Muscle of leg (tissue), 11 donors: ENCODE results near the gene NECTIN4. TPM values are rescaled to one million over a fixed set of nuclear protein-coding genes. Genes with fewer than 3 reads are reported as not detected.

Experiments
- DNase-seq: peaks from one replicate; pipeline ENCODE4 v3.0.0; 2013
- H3K27ac ChIP-seq: one replicate; pipeline ENCODE4 v1.5.1; 2013; ENCODE audit warnings: mild to moderate bottlenecking, low read length, control low read depth
- H3K27me3 ChIP-seq: one replicate; pipeline ENCODE4 v1.6.1; 2013; ENCODE audit warnings: low read length; ENCODE audit not compliant: control insufficient read depth, insufficient read depth
- H3K36me3 ChIP-seq: one replicate; pipeline ENCODE4 v1.6.1; 2013; ENCODE audit warnings: low read length; ENCODE audit not compliant: control insufficient read depth, insufficient read depth
- H3K4me1 ChIP-seq: one replicate; pipeline ENCODE4 v1.6.1; 2013; ENCODE audit warnings: low read length; ENCODE audit not compliant: control insufficient read depth, insufficient read depth
- H3K4me3 ChIP-seq: one replicate; pipeline ENCODE4 v1.5.1; 2013; ENCODE audit warnings: low read length, control low read depth
- H3K9me3 ChIP-seq: replicated peaks from 2 replicates; pipeline ENCODE4 v1.6.1; 2013; ENCODE audit warnings: low read depth, low read length; ENCODE audit not compliant: control insufficient read depth
- WGBS: methylation state at CpG from one replicate; pipeline ENCODE4 v1.1.5; 2013; ENCODE audit warnings: missing lambda C conversion rate; ENCODE audit not compliant: insufficient coverage; 5-methylcytosine and 5-hydroxymethylcytosine counted together
- polyA plus RNA-seq, 8 donors: library from polyadenylated mRNA; unstranded; fragments of 120-200 nt; gene quantifications; one replicate each; pipeline versions ENCODE4 v1.2.1 to v1.2.3, GENCODE V29; 2013; ENCODE audit warnings: inconsistent platforms in 1 of 8, low replicate concordance in 1 of 8; ENCODE audit not compliant: insufficient read length in 8 of 8, insufficient read depth in 1 of 8
- total RNA-seq: library from RNA; stranded (reverse); fragments of 120-200 nt; gene quantifications from one replicate; pipeline ENCODE4 v1.2.4, GENCODE V29; 2013

The NECTIN4 gene
- total and polyA plus RNA-seq, 9 donors: 0.04 to 6.1 (median 0.08) TPM; not detected in 1

DNA sequence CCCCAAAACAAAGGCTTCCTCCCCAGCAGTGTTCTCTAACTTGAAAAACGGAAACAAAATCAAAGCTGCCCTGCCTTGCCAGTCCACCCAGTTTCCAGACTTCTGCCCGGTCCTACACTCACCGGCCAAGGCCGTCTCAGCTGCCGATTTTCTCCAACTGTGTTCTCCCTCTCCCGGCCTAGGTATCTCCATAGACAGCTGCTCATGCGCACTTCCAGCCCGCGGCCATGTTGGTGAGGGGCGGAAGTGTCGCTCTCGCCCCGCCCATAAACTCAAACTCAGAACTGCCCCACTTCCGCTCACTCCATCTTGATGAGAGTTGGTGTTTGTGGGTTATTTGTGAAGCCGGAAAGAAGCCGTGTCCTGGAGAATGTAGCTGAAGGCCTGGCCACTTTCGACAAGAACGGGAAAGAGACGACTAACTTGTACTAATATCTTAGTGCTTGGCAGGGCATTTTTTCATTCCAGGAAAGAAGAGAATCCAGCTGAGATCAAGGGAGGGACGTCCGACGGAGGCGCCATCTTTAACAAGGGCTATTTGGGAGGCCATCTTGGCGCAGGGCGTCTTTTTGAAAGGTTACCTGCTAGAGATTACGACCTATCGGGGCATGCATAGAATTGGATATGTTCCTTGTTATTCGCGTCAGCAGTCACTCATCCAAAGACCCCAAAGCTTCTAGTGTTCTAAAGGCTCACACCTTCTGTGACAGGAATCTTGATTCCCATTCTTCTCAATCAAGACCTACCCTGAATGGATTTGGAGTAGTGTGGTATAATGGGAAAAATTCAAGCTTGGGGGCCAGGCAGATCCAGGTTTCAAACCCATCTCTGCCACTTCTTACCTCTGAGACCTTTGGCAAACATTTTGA is 43.4 kb downstream of the NECTIN4 start, which contains the start of gene USF1:
Gene USF1 (minus strand): TSS at position 242 of the 869 bp plus-strand sequence. CDS start 2,702 bp downstream, outside the sequence.
- Histone ChIP-seq H3K4me1 (peaks cover 8% of the 10 kb centered on the region), H3K27ac (peak within 1 kb of the TSS; percentile 99), H3K4me3 (peak within 1 kb of the TSS; percentile 93), H3K27me3 (peaks cover 5% of the 10 kb centered on the region), H3K9me3 (peaks cover 7% of the 10 kb centered on the region), H3K36me3 (peaks cover 24% of the 10 kb centered on the region)
- peak; percentile 99 for DNase-seq
- 0% methylated on average over 11 of the region's 29 CpGs for WGBS

DNA sequence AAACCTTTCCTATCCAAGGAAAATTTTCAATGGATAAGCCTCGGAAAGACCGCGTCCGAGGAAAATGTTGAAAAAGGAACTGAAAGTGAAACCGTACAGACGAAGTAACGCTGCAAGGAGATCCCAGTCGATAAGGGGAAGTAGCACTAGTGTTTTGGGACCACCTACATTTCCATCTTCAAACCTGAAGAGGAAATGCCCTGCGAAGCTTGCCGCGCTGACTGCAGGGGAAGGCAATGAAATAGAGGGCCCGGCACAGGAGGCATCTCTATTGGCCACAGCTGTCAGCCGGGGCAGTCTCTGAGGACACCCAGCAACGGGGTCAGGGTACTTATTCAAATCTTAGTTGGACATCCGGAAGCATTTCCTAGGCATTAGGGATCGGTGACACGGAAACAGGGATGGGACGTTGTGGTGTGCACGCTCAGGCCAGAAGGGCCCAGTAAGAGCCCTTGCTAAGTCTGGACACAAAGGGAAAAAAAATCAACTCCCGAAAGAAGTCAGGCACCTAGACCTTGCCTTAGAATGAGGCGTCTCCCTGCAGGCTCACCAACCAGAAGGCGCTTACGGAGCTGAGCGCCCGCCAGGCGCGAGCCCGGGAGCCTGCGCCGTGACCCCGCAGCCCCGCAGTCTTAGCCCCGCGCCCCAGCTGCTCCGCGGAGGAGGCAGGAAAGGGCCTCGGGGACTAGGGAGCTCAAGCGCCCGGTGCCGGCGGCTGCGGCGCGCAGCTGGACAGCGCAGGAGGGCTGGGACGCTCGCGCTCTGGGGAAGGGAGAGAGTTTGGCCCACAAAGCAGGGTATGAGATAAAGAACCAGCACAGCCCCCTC is 44.2 kb downstream of the NECTIN4 start:
- Histone ChIP-seq H3K36me3 (peaks cover 32% of the 10 kb centered on the region), H3K4me3 (peak overlapping the region; percentile 93), H3K9me3 (peaks cover 7% of the 10 kb centered on the region), H3K4me1 (peaks cover 8% of the 10 kb centered on the region), H3K27ac (peak overlapping the region; percentile 99), H3K27me3 (peaks cover 5% of the 10 kb centered on the region)
- DNase-seq: peak; percentile 88
- under 1% methylated on average over 37 of the region's 48 CpGs for WGBS

DNA sequence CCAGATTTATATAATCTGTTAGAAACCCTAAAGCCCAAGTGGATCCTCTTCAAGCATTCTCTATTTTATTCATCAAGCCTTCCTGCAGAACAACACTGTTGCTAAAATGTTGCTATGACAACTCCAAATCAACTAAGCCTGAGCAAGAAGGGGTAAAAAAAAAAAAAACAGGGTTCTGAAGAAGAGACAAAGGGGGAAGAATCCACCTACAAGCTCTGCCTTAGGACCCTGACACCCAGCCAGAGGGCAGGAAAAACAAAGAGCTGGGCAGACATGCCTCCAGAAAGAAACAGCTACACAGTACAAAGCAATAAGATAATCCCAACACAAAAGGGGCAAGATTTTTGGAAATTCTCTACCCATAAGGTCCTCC is 44.8 kb downstream of the NECTIN4 start:
- peak overlapping the region; percentile 99 for H3K27ac ChIP-seq
- peaks cover 5% of the 10 kb centered on the region for H3K27me3 ChIP-seq
- H3K4me3 ChIP-seq: peak overlapping the region; percentile 93
- peaks cover 38% of the 10 kb centered on the region for H3K36me3 ChIP-seq
- H3K9me3 ChIP-seq: peaks cover 7% of the 10 kb centered on the region
- peaks cover 8% of the 10 kb centered on the region for H3K4me1 ChIP-seq
- peak; percentile 53 for DNase-seq

DNA sequence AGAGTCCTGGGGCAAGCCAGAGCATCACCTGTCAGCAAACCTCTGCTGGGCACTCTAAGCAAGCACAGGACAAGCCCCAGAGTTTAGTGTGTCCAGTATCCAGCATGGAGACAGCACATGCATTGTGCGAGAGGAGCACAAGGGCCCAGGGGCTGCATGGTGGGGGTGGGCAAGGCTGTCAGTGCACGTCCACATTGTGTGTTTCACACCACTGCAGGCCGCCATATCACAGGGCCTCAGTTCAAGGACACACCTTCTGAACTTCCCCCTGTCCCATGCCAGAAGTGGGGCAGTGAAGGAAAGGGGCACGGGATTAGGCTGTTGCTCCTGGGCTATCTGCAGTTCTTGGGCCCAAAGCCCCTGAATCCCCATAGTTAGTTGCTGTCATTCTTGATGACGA is 49.8 kb downstream of the NECTIN4 start:
- peaks cover 18% of the 10 kb centered on the region for H3K4me1 ChIP-seq
- H3K27me3 ChIP-seq: no peaks in the 10 kb centered on the region
- peak overlapping the region; percentile 20 for H3K27ac ChIP-seq
- peaks cover 51% of the 10 kb centered on the region for H3K36me3 ChIP-seq
- no peak overlapping the region for H3K4me3 ChIP-seq
- 93% methylated on average over 3 of the region's 5 CpGs for WGBS
- H3K9me3 ChIP-seq: no peaks in the 10 kb centered on the region
- no peak for DNase-seq

DNA sequence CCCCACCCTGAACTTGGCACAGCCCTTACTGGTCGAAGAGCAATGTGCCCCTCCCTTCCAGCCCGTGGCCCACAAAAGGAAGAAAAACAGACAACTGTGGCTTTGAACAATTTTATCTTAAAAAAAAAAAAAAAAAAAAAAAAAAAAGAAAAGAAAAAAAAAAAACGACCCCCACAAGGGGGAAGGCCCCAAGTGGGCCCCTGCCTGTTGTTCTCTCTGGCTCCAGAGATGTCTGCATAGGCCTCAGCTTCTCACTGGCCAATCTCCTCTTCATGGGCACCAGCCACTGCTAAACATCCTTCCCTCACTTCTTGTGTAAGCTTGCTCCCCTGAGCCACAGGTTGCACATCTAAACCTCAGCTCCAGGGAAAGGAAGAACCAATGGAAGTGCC is 50.2 kb downstream of the NECTIN4 start:
- Histone ChIP-seq H3K36me3 (peaks cover 51% of the 10 kb centered on the region), H3K27me3 (no peaks in the 10 kb centered on the region), H3K9me3 (no peaks in the 10 kb centered on the region), H3K27ac (peak overlapping the region; percentile 20), H3K4me3 (peak overlapping the region; percentile 70), H3K4me1 (peaks cover 15% of the 10 kb centered on the region)
- no CpG with 5 or more reads among the region's 3 CpGs for WGBS
- no peak for DNase-seq

DNA sequence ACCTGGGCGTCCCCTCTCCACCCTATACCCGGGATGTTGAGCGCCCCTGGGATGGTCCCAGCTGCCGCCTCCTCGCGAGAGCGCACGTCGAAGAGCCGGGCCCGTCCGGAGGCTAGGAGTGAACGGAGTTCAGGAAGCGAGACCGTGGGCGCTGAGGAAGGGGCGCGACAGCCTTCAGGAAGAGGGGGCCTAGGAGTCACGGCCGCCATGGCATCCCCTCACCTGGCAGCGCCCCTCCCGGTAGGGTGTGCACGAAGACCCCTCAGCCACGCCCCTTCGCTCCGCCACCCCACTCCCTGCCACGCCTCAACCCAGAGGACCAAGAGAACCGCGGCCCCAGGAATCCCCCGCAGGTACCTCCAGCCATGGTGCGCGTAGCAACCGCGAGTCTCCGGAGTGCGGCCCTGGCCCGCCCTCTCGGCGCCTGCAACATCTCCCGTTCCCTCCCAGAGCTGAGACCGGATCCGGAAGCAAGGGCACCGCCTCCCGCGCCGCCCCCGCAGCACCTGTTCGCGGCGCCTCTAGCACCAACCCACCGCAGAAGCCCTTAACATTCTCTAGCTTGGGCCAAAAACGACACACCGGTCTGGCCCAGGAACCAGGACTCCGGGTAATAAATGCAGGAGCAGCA is 50.7 kb downstream of the NECTIN4 start, which contains the start of gene TSTD1:
Gene TSTD1 (minus strand): TSS at position 442 of the 631 bp plus-strand sequence. CDS start 75 bp downstream, at position 367.
- peak within 1 kb of the TSS; percentile 70 for H3K4me3 ChIP-seq
- peak within 1 kb of the TSS; percentile 20 for H3K27ac ChIP-seq
- peaks cover 13% of the 10 kb centered on the region for H3K4me1 ChIP-seq
- H3K9me3 ChIP-seq: no peaks in the 10 kb centered on the region
- no peaks in the 10 kb centered on the region for H3K27me3 ChIP-seq
- WGBS: 8% methylated on average over 40 of the region's 54 CpGs
- DNase-seq: peak; percentile 72
- peaks cover 51% of the 10 kb centered on the region for H3K36me3 ChIP-seq

DNA sequence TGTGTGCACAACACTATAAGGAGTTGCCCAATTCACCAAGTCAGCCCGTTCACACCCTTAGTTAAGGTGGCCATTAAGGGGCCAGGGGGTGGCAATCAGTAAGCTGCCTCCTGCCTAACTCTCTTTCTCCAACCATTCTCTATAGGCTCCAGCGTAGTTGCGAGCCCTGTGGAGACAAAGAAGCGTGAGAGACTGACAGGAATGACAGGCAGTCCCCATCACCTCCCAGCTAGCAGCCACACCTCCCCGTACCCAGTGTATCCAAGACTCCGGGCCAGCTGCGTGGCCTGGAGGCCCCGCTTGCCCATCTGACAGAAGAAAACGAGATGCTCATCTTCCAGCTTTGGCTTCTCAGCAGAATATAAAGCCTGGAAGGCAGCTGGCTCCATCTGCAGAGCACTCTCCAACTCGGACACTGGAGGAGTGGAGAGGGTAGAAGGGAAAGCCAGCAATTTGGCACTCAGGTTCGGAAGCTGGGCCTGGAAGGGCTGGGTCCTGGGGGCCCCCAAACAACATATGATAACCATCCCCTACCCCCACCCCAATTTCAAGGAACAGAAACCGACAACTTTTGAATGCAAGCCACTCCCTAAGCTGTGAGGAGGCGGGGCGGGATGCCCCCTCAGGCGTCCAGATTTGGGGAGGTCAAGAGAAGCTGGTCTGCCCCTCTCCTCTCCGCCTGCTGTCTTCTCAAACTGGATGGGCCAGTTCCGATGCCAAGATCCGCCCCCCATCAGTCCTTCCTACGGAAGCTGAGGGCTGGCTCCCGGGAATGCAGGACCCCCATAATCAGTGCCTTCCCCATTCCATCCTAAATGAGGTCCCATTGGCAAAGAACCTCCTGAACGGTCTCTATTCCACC is 51.5 kb downstream of the NECTIN4 start:
- Histone ChIP-seq H3K4me3 (peak overlapping the region; percentile 70), H3K27me3 (no peaks in the 10 kb centered on the region), H3K9me3 (no peaks in the 10 kb centered on the region), H3K36me3 (peaks cover 46% of the 10 kb centered on the region), H3K4me1 (peaks cover 13% of the 10 kb centered on the region), H3K27ac (no peak overlapping the region)
- no peak for DNase-seq
- WGBS: 32% methylated on average over 11 of the region's 21 CpGs

DNA sequence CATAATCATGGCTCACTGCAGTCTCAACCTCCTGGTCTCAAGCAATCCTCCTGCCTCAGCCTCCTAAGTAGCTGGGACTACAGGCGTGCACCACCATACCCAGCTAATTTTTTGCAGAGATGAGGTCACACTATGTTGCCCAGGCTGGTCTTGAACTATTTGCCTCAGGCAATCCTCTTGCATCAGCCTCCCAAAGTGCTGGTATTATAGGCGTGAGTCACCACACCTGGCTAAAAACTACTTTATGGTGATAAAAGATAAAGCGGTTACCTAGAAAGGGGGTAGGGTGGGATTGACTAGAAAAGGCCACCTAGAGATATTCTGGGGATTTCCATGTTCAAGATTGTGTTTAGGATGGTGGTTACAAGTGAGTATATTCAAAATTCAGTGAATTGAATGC is 55.6 kb downstream of the NECTIN4 start:
- WGBS: 100% methylated on average over 1 of the region's 3 CpGs
- H3K4me1 ChIP-seq: peaks cover 10% of the 10 kb centered on the region

DNA sequence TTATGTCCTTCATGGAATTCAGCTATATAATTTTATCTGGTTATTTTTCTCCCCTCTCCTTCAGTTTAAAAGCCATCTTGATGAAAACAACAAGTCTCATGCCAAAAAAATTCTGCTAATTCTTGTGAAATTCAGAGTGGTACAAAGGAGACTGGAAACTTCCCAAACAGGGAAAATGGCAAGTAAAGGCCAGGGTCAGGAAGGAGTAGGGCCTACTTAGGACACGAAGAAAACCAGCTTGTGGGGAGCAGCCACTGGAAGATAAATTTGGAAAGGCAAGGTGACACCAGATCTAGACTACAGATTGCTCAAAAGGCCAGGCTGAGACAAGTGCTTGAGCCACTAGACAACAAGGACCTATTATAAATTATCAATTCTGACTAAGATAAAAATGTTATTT is 56.9 kb downstream of the NECTIN4 start:
- Histone ChIP-seq H3K4me3 (no peak overlapping the region), H3K27me3 (no peaks in the 10 kb centered on the region), H3K4me1 (no peaks in the 10 kb centered on the region), H3K27ac (no peak overlapping the region), H3K36me3 (no peaks in the 10 kb centered on the region), H3K9me3 (no peaks in the 10 kb centered on the region)
- no CpG with 5 or more reads among the region's 1 CpG for WGBS
- no peak for DNase-seq

More for the DNA sequence above, 55.6 kb downstream of the NECTIN4 start:
- Histone ChIP-seq H3K27ac (no peak overlapping the region), H3K27me3 (no peaks in the 10 kb centered on the region), H3K4me3 (no peak overlapping the region), H3K9me3 (no peaks in the 10 kb centered on the region), H3K36me3 (peaks cover 8% of the 10 kb centered on the region)
- DNase-seq: no peak
